Coronary artery (tissue), 2 donors: Measurements from ENCODE around the gene MYO7B.
A peak's percentile ranks its signal among the peaks of the same experiment; 100 is the strongest.
"Not testable (repeated sequence)": the region's sequence is repeated elsewhere in the genome, so short reads cannot be mapped to it uniquely, and the experiment has no call there.

Source experiments
- DNase-seq: peaks from one replicate; pipeline ENCODE4 v3.0.0-alpha.2; 2017; ENCODE audit warnings: low spot score
- H3K27ac ChIP-seq, 2 donors: fragments of 200-600 bp; sonication (generic); one replicate each; pipeline ENCODE4 v1.5.1; 2016 to 2019
- H3K4me3 ChIP-seq: fragments of 200-600 bp; sonication (generic); 2 replicates; pipeline ENCODE4 v1.5.1; 2016; ENCODE audit warnings: mild to moderate bottlenecking, moderate library complexity
- TF ChIP-seq, protein P1 (sequence below): fragments of 200-600 bp; sonication (generic); IDR thresholded peaks from one replicate; pipeline ENCODE4 v1.5.1; 2019; ENCODE audit warnings: antibody characterized with exemption

Gene MYO7B

DNA sequence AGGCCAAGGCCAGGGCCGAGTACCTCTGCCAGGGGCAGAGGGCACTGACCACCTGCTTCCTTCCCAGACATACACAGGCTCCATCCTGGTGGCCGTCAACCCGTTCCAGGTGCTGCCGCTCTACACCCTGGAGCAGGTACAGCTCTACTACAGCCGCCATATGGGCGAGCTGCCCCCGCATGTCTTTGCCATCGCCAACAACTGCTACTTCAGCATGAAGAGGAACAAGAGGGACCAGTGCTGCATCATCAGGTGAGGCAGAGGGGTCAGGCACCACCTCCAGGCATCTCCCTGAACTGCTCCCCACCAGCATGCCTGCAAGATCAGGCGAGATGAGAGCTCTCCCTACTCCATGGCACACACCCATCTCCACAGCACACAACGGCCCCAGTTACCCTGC is 31.1 kb downstream of the MYO7B start:
- no peak overlapping the region for H3K27ac ChIP-seq
- peak; percentile 58 for DNase-seq
- TF ChIP-seq, protein P1, sequence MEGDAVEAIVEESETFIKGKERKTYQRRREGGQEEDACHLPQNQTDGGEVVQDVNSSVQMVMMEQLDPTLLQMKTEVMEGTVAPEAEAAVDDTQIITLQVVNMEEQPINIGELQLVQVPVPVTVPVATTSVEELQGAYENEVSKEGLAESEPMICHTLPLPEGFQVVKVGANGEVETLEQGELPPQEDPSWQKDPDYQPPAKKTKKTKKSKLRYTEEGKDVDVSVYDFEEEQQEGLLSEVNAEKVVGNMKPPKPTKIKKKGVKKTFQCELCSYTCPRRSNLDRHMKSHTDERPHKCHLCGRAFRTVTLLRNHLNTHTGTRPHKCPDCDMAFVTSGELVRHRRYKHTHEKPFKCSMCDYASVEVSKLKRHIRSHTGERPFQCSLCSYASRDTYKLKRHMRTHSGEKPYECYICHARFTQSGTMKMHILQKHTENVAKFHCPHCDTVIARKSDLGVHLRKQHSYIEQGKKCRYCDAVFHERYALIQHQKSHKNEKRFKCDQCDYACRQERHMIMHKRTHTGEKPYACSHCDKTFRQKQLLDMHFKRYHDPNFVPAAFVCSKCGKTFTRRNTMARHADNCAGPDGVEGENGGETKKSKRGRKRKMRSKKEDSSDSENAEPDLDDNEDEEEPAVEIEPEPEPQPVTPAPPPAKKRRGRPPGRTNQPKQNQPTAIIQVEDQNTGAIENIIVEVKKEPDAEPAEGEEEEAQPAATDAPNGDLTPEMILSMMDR, result no peak
- H3K4me3 ChIP-seq, result no peak overlapping the region

DNA sequence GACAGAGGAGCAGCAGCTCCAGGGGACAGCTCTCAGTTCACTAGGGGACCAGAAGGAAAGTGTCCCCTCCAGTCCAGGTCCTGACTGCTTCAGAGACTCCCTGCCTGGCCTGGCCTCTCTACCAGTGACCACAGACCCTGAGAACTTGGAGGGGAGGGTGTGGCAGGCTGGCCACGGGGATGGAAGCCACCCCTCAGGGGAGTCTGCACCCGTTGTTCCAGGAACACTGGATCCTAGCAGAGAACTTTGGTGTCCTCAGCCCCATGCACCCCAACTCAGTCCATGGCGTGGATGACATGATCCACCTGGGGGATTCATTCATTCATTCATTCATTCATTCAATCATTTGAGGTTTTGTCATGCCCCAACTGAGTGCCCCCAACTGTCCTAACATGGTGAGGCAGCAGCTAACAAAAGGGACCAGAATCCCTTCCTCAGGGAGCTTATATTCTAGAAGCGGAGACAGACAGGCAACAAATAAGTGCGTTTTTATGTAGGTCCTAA is 31.9 kb downstream of the MYO7B start:
- no peak overlapping the region for H3K27ac ChIP-seq
- H3K4me3 ChIP-seq, result no peak overlapping the region
- DNase-seq, result peak; percentile 59
- TF ChIP-seq, protein P1, result no peak

DNA sequence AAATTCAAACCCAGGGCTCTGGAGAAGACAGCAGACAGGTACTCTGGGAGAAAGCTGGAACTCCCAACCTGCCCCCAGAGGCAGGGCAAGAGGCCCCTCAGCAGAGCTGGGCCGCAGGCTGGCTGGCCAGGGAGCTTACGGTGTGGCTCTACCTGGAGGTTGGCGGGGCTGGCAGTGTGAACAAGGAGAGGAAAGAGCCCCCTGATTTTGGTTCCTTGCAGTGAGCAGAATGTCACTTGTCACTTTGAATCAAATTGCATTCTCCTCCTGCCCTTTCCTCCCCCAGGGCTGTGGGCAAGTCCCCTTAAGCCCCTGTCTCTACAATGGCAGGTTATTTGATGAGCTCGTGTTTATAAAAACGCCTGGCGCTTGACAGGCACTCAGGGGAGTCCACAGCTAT is 32.6 kb downstream of the MYO7B start:
- TF ChIP-seq, protein P1, result no peak
- Histone ChIP-seq H3K4me3 (no peak overlapping the region), H3K27ac (peak overlapping the region; percentile 17 to 66)
- peak; percentile 53 for DNase-seq

DNA sequence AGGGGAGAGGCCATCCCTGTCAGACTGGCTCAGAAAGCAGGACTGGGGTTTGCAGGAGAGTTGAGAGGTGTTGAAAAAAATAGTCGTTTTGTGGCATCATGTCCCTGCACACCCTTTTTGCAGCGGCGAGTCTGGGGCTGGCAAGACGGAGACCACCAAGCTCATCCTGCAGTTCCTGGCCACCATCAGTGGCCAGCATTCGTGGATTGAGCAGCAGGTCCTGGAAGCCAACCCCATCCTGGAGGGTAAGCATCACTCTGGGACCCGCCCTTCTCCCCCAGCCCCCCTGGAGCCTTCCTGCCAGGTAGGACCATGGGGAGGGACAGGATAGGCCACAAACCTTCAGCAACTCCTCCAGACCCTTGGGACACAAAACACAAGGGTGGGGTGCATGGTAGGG is 34.2 kb downstream of the MYO7B start:
- Histone ChIP-seq H3K27ac (peak overlapping the region in 1 of 2 donors; percentile 64), H3K4me3 (no peak overlapping the region)
- peak; percentile 75 for DNase-seq
- TF ChIP-seq, protein P1, result no peak

DNA sequence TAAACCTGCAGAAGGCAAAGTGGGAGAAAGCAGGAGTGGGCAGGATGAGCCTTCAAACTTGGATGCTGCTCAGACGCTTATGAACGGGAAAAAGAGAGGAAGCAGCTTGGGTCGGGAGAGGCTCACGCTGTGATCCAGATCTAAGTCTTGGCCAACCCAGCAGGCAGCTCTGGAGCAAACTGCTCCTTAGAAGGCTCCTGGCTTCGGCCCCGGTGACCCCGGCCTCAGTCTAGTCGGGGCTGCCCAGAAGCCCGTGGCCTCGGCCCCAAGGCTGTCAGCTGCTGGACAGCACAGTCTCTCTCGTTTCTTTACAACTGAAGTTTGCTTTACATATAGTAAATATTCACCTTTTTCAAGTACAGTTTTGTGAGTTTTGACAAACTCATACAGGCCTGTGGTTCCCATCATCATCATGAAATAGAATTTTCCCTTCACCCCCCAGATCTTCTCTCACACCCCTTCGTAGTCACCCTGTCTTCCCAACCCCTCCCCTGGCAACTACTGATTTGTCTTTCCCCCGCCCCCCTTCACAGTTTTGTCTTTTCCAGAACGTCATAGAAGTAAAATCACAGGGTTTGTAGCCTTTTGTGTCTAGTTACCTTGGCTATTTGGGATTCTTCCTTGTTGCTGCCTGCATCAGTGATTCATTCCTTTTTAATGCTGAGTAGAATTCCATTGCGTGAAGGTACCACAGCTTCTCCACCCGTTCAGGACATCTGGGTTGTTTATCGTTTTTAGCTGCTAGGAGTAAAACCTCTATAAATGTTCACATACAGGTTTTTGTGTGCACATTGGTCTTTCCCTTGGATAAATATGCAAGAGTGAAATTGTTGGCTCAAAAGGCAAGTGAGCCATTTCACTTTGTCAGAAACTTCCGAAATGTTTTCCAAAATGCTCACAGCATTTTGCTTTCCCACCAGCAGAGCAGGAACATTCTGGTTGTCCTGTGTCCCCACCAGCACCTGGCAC is 35.1 kb downstream of the MYO7B start:
- H3K4me3 ChIP-seq, result no peak overlapping the region
- H3K27ac ChIP-seq, result peak overlapping the region in 1 of 2 donors; percentile 64
- TF ChIP-seq, protein P1, result no peak
- peak; percentile 69 for DNase-seq

DNA sequence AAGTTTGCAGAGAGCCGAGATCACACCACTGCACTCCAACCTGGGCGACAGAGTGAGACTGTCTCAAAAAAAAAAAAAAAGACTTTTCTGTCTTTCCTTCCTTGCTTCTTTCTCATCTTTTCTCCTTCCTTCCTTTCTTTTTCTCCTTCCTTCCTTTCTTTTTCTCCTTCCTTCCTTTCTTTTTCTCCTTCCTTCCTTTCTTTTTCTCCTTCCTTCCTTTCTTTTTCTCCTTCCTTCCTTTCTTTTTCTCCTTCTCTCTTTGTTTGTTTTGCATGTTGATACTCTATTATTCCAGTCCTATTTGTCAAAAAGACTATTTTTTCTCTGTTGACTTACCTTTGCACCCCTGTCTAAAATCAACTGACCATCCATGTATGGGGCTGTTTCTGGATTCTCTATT is 36.9 kb downstream of the MYO7B start:
- DNase-seq, H3K4me3 ChIP-seq, H3K27ac ChIP-seq: not testable (repeated sequence)

DNA sequence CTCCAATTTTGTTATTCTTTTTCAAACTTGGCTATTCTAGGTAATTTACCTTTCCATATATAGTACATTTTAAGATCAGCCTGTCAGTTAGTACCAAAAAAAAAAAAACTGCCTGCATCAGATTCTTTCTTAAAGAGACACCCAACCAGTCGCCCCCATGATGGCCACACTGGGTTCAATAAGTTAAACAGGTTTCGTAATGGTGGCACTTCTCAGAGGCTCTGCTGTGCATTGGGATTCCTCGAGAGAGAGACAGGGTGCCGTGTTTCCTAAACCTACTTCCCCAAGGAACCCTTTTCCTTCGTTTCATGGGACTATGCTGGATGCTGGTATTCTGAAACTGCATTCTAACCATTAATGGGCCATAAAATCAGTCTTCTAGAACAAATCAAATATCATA is 37.4 kb downstream of the MYO7B start:
- Histone ChIP-seq H3K4me3 (no peak overlapping the region), H3K27ac (no peak overlapping the region)
- DNase-seq, result no peak
- TF ChIP-seq, protein P1, result no peak
